SJSA1 (cell line): ENCODE results near the gene RASSF6. TPM values are rescaled to one million over a fixed set of nuclear protein-coding genes. Genes with fewer than 3 reads are reported as not detected.
"Not testable (repeated sequence)": the region's sequence is repeated elsewhere in the genome, so short reads cannot be mapped to it uniquely, and the experiment has no call there.

Experiments used
- DNase-seq, 2 experiments: peaks; one replicate each; pipeline ENCODE4 v3.0.0-alpha.2; 2015 to 2020; ENCODE audit warnings: low spot score in 2 of 2, low read depth in 1 of 2
- H3K27ac ChIP-seq: fragments of 250-450 bp; sonication (Bioruptor Pico); 2 replicates; pipeline ENCODE4 v1.5.1; 2020; ENCODE audit warnings: mild to moderate bottlenecking, moderate library complexity
- H3K27me3 ChIP-seq: fragments of 250-450 bp; sonication (Bioruptor Pico); replicated peaks from 2 replicates; pipeline ENCODE4 v1.5.1; 2020; ENCODE audit warnings: mild to moderate bottlenecking, moderate library complexity
- H3K36me3 ChIP-seq: fragments of 250-450 bp; sonication (Bioruptor Pico); 2 replicates; pipeline ENCODE4 v1.5.1; 2020; ENCODE audit warnings: mild to moderate bottlenecking
- H3K4me1 ChIP-seq: fragments of 250-450 bp; sonication (Bioruptor Pico); replicated peaks from 2 replicates; pipeline ENCODE4 v1.6.1; 2021; ENCODE audit warnings: mild to moderate bottlenecking
- H3K4me3 ChIP-seq: fragments of 250-450 bp; sonication (Bioruptor Pico); 2 replicates; pipeline ENCODE4 v1.5.1; 2020; ENCODE audit warnings: mild to moderate bottlenecking
- H3K9me3 ChIP-seq: fragments of 250-450 bp; sonication (Bioruptor Pico); replicated peaks from 2 replicates; pipeline ENCODE4 v1.5.1; 2020; ENCODE audit warnings: mild to moderate bottlenecking
- total RNA-seq: library from RNA; depleted of rRNA; stranded (reverse); fragments of >200 nt; shearing (Covaris generic); gene quantifications from 2 replicates; pipeline ENCODE4 v1.2.3, GENCODE V29; 2014; rRNA removed

RASSF6 gene, protein sequence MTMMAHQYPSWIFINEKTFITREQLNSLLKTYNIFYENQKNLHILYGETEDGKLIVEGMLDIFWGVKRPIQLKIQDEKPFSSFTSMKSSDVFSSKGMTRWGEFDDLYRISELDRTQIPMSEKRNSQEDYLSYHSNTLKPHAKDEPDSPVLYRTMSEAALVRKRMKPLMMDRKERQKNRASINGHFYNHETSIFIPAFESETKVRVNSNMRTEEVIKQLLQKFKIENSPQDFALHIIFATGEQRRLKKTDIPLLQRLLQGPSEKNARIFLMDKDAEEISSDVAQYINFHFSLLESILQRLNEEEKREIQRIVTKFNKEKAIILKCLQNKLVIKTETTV
- not detected in 2 replicates for total RNA-seq

- no peaks in the 10 kb centered on the region for H3K4me1 ChIP-seq
- no peak for DNase-seq
- H3K27ac ChIP-seq = no peak within 1 kb of the TSS
- H3K27me3 ChIP-seq = no peaks in the 10 kb centered on the region
- H3K36me3 ChIP-seq = no peaks in the 10 kb centered on the region
- H3K9me3 ChIP-seq = no peaks in the 10 kb centered on the region
- no peak within 1 kb of the TSS for H3K4me3 ChIP-seq
These were observed at the start of gene RASSF6 for GRCh38 chr4:73620115-73620792. Gene RASSF6 (minus strand): TSS chr4:73620436. CDS start chr4:73611795, 8,641 bp downstream.

DNA sequence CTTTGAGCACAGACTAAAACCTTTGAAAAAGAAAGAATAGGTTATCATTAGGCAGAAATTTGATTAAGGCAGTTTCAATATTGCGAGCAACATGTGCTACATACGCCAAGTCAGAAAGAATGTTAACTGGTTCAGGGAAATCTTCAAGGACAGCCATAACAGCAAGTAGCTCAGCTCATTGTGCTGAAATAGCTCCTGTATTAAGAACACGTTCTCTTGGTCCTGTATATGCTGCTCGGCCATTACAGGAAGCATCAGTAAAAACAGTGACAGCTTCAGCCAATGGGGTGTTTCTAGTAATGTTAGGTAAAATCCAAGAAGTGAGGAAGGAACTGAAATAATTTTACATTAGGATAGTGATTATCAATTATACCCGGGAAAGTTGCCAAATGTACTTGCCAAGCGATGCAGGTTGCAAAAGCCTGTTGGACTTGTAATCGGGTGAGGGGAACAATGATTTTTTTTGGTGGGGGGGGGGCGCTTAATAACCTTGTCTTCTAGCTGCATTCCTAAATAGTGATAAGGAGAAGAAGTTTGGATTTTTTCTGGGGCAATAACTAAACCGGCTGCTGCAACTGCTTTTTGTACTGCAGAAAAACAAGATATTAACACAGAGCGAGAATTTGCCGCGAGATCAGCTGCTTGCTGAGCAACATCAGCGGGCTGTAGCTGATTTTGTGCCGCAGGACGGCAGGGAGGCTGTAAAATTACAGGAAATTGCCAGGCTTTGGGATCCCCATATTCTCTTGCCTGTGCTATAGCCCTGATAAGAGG is 49.4 kb upstream of the RASSF6 start:
- H3K4me1 ChIP-seq = peaks cover 11% of the 10 kb centered on the region
- H3K27ac ChIP-seq = no peak overlapping the region
- no peak overlapping the region for H3K4me3 ChIP-seq

DNA sequence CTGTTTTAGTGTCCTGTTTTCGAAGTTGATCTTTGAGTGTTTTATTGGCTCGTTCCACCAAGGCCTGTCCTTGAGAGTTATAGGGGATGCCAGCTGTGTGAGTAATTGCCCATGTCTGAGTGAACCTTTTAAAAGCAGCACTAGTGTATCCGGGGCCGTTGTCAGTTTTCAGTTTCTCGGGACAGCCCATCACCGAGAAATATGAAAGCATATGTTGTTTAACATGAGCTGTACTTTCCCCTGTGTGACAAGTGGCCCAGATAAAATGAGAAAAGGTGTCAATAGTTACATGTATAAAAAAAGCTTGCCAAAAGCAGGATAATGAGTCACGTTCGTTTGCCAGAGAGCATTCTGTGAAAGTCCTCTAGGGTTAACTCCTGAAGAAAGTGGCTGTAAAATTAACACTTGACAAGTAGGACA is 48.6 kb upstream of the RASSF6 start:
- peaks cover 14% of the 10 kb centered on the region for H3K4me1 ChIP-seq
- H3K27me3 ChIP-seq = no peaks in the 10 kb centered on the region
- no peaks in the 10 kb centered on the region for H3K9me3 ChIP-seq
- no peak for DNase-seq
- H3K36me3 ChIP-seq = no peaks in the 10 kb centered on the region
- H3K27ac ChIP-seq = no peak overlapping the region
- no peak overlapping the region for H3K4me3 ChIP-seq

More for the DNA sequence above, 49.4 kb upstream of the RASSF6 start:
- H3K9me3 ChIP-seq = no peaks in the 10 kb centered on the region
- no peaks in the 10 kb centered on the region for H3K27me3 ChIP-seq
- DNase-seq = no peak
- no peaks in the 10 kb centered on the region for H3K36me3 ChIP-seq

DNA sequence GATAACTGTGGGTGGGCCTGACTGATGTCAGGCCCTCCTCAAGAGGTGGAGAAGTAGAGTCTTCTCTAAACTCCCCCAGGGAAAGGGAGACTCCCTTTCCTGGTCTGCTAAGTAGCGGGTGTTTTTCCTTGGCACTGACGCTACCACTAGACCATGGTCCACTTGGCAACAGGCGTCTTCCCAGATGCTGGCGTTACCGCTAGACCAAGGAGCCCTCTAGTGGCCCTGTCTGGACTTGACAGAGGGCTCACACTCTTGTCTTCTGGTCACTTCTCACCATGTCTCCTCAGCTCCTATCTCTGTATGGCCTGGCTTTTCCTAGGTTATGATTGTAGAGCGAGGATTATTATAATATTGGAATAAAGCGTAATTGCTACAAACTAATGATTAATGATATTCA is 45.7 kb upstream of the RASSF6 start:
- not testable (repeated sequence) for H3K27ac ChIP-seq, H3K27me3 ChIP-seq, DNase-seq, H3K36me3 ChIP-seq, H3K9me3 ChIP-seq, H3K4me3 ChIP-seq
- peaks cover 26% of the 10 kb centered on the region for H3K4me1 ChIP-seq

GRCh38 chr4:73664470-73664869 is 44.2 kb upstream of the RASSF6 start:
- no peak for DNase-seq
- no peak overlapping the region for H3K27ac ChIP-seq
- peaks cover 35% of the 10 kb centered on the region for H3K4me1 ChIP-seq
- H3K27me3 ChIP-seq = no peaks in the 10 kb centered on the region
- H3K9me3 ChIP-seq = no peaks in the 10 kb centered on the region
- H3K36me3 ChIP-seq = no peaks in the 10 kb centered on the region
- no peak overlapping the region for H3K4me3 ChIP-seq

DNA sequence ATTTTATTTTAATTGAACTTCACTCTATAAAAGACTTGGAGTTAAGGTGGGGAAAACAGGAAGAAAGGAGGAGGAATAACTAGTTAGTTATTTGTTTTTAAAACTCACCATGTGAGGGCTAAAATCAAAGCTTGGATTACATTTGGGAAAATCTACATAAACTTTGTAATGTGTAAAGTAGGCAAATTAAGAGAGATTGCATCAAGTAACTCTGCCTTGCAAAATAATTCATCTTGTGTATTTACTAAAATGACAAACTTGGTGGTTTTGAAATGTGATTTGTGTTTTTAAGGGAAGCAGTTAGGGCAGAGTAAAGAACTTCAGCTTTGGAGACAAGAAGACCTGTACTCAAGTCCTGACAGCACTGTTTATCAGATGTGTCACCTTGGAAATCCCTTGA is 43.3 kb upstream of the RASSF6 start:
- H3K4me3 ChIP-seq = no peak overlapping the region

GRCh38 chr4:73662709-73663546 is 42.7 kb upstream of the RASSF6 start:
- no peaks in the 10 kb centered on the region for H3K9me3 ChIP-seq
- DNase-seq = peak in 1 of 2 experiments; percentile 60
- peaks cover 35% of the 10 kb centered on the region for H3K4me1 ChIP-seq
- H3K36me3 ChIP-seq = no peaks in the 10 kb centered on the region
- H3K27ac ChIP-seq = peak overlapping the region; percentile 83
- no peaks in the 10 kb centered on the region for H3K27me3 ChIP-seq
- no peak overlapping the region for H3K4me3 ChIP-seq

More for the DNA sequence above, 43.3 kb upstream of the RASSF6 start:
- Histone ChIP-seq H3K4me1 (peaks cover 35% of the 10 kb centered on the region), H3K27me3 (no peaks in the 10 kb centered on the region), H3K36me3 (no peaks in the 10 kb centered on the region), H3K27ac (no peak overlapping the region), H3K9me3 (no peaks in the 10 kb centered on the region)
- DNase-seq = no peak

- H3K27ac ChIP-seq = peak overlapping the region; percentile 83
These were observed 41.4 kb upstream of the RASSF6 start for GRCh38 chr4:73661646-73662119.

GRCh38 chr4:73660808-73661207 is 40.6 kb upstream of the RASSF6 start:
- H3K27ac ChIP-seq = peak overlapping the region; percentile 64
- H3K4me3 ChIP-seq = no peak overlapping the region
- no peaks in the 10 kb centered on the region for H3K9me3 ChIP-seq
- H3K4me1 ChIP-seq = peaks cover 35% of the 10 kb centered on the region
- no peak for DNase-seq
- no peaks in the 10 kb centered on the region for H3K27me3 ChIP-seq
- no peaks in the 10 kb centered on the region for H3K36me3 ChIP-seq

More at GRCh38 chr4:73661646-73662119, 41.4 kb upstream of the RASSF6 start:
- no peaks in the 10 kb centered on the region for H3K36me3 ChIP-seq
- no peaks in the 10 kb centered on the region for H3K9me3 ChIP-seq
- DNase-seq = peak; percentile 93 to 95
- no peaks in the 10 kb centered on the region for H3K27me3 ChIP-seq
- H3K4me1 ChIP-seq = peaks cover 35% of the 10 kb centered on the region
- H3K4me3 ChIP-seq = no peak overlapping the region

- no peaks in the 10 kb centered on the region for H3K36me3 ChIP-seq
- no peak overlapping the region for H3K27ac ChIP-seq
- no peaks in the 10 kb centered on the region for H3K9me3 ChIP-seq
- no peaks in the 10 kb centered on the region for H3K27me3 ChIP-seq
- DNase-seq = peak in 1 of 2 experiments; percentile 69
- H3K4me3 ChIP-seq = no peak overlapping the region
- H3K4me1 ChIP-seq = no peaks in the 10 kb centered on the region
These were observed 33.5 kb upstream of the RASSF6 start for GRCh38 chr4:73653695-73654106.

DNA sequence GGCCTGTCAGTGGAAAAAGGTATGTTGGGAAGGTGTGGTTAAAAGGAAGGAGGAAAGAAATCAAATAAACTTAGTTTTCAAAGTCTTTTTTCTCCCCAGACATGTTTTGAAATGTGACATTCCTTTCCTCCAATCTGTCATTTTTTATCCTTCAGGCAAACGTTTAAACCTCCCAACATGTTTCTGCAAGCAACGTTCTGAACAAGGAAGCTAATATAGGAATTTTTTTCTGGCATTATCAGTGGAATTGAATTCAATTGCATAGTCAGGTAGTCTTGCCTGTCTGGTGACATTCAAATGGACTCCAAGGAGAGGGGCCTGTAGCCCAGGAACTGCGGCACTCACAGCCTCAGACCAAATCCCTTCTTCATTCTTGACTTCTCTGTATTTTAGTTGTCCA is 30.0 kb upstream of the RASSF6 start:
- Histone ChIP-seq H3K27ac (no peak overlapping the region), H3K4me1 (no peaks in the 10 kb centered on the region), H3K4me3 (no peak overlapping the region), H3K9me3 (no peaks in the 10 kb centered on the region), H3K27me3 (no peaks in the 10 kb centered on the region), H3K36me3 (no peaks in the 10 kb centered on the region)
- no peak for DNase-seq

DNA sequence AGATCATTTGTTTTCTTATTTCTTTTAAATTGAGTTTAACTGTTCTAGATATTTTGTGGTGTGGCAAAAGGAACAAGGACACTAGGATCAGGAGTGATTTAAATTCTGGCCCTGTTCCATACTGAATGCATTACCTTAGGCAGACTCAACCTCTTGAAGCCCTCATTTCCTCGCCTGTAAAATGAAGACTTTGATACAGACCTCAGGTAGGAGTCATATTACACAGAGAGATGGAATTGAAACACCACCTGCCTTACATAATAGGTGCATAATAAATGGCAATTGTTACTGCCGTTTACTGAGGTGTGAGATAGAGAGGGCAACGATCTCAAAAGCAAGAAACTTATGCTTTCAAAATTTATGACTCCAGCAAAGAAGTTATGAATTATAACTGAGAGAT is 28.2 kb upstream of the RASSF6 start:
- Histone ChIP-seq H3K36me3 (no peaks in the 10 kb centered on the region), H3K9me3 (no peaks in the 10 kb centered on the region), H3K4me1 (no peaks in the 10 kb centered on the region), H3K4me3 (no peak overlapping the region), H3K27me3 (no peaks in the 10 kb centered on the region), H3K27ac (no peak overlapping the region)
- no peak for DNase-seq

- Histone ChIP-seq H3K4me3 (no peak overlapping the region), H3K27me3 (no peaks in the 10 kb centered on the region), H3K9me3 (no peaks in the 10 kb centered on the region), H3K36me3 (no peaks in the 10 kb centered on the region), H3K27ac (no peak overlapping the region), H3K4me1 (no peaks in the 10 kb centered on the region)
- no peak for DNase-seq
These were observed 25.9 kb upstream of the RASSF6 start for GRCh38 chr4:73646117-73646516.
